ENCODE data around the gene RHO.

RHO gene

DNA sequence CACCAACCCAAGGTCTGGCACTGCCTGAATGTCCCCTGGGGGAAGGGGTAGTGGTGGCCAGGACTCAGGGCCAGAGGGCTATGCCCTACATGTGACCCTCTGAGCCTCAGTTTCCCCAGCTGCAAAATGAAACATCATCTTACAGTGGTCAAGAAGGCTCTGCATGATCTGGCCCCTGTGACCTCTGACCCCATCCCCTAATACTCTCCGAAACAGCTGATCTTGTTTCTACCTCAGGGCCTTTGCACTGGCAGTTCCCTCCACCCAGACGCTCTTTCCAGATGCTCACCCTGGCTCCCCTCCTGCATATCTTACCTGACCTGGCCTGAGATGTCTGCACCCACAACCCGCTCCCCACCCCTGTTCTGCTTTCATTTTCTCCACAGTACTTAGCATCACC is 56.2 kb downstream of the RHO start:
- no peaks in the 10 kb centered on the region for H3K36me3 Mint-ChIP-seq

More for the DNA sequence above, 56.2 kb downstream of the RHO start:
- Mint-ChIP-seq H3K4me3 (no peak overlapping the region), H3K9me3 (no peaks in the 10 kb centered on the region), H3K4me1 (no peaks in the 10 kb centered on the region), H3K27ac (no peak overlapping the region), H3K27me3 (no peaks in the 10 kb centered on the region)
